HG03095 (cell line): ENCODE measurements around the gene USP53.
"Not testable (repeated sequence)": the region's sequence is repeated elsewhere in the genome, so short reads cannot be mapped to it uniquely, and the experiment has no call there.

Experiments
- ATAC-seq: cut with Tn5 transposase; IDR thresholded peaks from one replicate; pipeline ENCODE4 v1.9.1; 2021; ENCODE audit warnings: moderate library complexity; ENCODE audit not compliant: unreplicated experiment

The USP53 gene

DNA sequence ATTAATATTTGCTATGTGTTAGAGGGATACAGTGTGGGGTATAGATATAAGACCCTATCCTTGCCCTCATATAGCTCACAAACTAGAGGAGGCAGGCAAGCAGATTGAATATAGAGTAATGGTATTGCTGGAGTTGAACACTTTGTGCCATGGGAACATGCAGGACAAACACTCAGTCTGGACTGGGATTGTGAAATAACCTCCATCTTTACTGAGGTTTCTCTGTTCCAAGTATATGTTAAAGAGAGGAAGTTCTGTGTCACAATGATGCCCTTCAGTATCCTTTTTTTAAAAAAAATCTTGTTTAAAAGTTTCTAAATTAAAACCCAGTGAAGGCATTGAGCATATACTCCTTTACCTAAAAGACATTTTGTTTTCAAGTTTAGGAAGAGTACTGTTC, 100.7 kb downstream of the USP53 start:
- ATAC-seq: no peak

DNA sequence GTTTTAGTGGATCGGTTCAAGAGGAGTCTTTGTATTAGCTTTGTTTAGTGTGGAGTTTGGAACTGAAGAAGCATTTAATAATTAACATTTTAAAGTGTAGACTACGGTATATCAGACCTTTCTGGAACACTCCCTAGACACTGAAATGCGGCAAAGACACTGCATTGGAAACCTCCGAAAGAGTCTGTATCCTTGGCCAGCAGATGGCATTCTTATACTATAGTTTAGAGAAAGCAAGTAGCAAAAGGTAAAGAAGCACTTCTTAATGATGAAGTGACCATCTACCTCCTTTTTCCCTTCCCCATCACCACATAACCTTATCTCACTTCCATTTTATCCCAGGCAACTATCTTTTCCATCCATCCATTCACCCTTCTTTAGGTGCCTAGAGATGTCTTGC, 101.8 kb downstream of the USP53 start:
- no peak for ATAC-seq

DNA sequence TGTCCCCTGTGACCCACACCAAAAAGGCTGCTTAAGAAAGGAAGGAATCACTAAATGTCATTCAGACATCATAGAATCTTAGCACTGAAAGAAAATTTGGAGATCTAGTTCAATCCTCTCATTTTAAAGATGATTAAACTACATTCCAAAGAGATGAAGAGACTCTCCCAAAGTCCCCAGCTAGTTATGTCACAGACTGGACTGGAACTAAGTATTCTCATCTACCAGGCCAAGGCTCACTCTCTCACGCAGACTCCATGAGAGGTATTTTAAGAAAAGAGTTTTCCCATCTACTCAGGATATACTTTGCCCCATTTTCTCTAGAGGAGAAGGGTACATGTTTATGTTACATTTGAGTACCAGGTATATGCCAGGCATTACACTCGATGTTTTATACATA, 102.5 kb downstream of the USP53 start:
- no peak for ATAC-seq

DNA sequence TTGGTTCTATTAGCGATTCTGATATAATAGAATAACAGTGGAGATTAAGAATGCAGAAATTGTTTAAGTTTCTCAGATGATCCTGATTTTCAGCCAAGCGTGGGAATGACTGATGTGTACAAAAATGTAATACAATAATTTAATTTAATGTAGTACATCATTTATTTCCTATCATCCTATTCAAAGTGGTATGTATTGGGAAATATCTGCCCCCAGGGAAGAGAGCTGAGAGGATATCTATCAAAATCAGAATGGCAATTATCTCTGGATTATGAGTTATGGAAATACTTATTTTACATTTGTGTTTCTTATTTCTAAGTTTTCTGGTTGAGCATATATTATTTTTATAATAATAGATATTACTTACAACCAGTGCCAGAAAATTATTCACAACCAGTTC, 105.5 kb downstream of the USP53 start:
- ATAC-seq: no peak

DNA sequence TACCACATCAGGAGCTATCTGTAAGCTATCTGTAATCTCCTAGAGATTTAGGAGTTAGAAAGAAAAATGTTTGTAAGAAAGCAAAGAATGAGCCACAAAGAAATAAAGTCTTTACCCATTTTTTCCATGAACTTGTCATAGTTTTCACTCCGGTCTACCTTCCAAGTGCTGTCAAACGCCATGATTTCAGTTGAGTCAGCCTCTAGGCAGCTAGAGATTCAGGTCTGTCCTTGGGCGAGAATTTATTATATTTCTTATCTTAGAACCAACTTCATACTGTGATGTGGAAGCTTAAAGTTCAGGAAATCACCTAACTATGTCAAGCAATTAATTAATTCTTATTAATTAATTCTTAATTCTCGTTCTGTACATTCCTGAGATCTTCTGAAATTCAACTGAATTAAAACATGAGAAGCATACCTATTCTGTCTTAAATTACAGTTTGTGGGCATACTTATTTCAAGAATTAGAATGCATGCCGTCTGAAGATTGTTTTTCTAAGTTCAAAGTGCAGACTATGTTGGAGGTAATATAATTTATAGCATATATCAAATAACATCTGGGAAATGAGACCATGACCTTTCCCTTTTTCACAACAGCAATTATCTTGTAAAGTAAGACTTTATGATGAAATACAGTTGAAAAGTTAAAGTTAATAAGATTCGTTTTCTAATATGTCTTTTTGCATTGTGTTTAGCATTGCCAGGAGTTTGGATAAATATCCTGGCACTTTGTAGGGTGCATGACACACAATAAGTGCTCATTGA, 109.6 kb downstream of the USP53 start, which contains the start of gene FABP2:
Gene FABP2 (minus strand): TSS at position 218 of the 767 bp plus-strand sequence. CDS start 36 bp downstream, at position 182.
- no peak for ATAC-seq

DNA sequence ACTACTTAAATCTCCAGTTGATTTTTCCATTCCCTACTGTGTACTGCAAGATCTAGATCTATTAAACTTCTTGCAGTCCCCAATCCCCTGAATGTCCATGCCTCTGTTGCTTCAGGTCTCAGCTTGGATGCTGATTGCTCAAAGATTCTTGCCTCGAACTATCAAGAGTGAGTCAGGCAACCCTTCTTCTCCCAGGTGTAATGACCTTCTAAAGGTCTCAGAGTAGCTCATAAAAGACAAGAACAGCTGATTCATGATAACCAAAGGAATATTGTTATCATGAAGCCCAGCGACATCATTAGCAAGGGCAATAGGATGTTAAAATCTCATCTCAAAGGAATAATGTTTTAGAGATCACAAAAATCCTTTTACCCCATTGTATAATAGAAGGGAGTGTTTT, 116.2 kb downstream of the USP53 start:
- ATAC-seq: no peak

DNA sequence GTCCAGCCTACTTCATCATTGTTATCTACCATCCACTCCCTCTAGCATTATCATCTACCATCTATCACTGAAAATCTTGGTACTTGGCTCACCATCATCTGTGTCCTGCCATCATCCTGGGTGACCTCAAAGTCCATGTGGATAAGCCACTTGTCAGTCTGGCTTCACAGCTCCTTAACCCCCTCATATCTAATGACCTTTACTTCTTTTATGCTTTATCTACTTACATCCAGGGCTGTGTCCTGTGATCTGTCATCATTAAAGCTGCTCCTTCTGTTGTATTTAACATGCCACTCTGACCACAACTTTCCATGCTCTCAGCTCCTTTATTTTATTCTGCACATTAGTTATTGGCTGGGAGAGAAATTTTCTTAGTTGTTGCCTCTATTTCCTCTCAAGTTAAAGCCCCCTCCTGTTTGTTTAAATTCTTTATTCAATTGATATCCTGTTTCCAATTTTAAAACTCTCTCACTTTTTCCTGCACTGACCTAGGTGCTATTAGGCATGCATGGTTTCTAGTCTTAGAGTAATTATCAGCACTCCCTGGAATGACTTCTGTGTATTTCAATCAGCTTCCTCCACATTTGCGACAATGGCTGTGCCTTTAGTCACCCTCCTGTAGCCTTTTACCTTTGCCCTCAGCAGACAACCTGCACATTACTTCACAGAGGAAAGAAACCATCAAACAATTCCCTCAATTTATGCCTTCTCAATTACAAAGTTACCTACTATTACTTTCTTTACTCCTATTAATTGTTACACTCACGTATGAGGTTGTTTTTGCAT, 117.5 kb downstream of the USP53 start:
- ATAC-seq: no peak

DNA sequence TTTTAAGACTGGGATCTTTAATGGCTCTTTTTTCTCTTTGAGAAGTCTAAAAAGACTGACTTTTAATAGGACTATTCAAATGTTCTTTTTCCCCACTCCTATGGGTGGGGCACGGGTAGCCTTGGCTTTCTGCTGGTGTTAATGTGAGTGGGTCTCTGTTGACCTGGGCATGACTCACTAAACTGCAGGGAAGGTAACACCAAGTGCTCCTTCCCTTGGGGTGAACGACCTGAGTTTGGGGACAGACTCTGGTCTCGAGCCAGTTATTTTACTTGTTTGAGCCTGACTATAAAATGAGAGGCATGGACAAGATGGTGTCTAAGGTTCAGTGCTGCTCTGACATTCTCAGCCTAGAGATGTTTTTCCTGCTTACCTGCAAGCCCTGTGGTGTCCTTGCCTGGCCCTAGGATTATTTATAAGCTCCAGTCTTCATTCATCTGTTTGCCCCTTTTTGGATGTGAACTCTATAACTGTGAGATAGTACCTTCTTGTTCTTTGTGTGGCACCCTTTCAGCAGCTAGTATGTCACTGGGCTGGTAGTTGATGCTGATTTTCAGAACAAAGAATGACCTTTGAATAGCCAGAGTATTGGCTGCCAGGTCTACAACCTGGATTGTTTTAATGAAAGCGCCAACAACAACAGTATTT, 123.9 kb downstream of the USP53 start:
- not testable (repeated sequence) for ATAC-seq

DNA sequence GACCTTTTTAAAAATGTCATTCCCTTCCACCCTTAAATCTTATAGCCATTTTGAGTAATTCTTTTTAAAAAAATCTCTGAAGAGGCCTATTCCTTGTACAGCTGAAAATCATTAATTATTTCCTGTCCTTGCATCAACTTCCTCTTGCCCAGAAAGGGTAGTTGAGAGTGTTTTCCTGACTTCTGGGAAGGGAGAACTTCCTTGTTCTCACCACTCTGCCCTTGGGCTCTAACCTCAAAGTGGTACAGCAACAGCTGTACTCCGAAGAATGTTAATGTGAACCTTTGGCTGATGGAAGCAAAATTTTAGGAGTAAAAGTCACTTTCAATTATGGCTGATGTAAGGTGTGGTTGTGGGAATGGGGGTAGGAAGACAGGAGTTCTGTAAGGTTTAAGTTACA, 124.5 kb downstream of the USP53 start:
- no peak for ATAC-seq

DNA sequence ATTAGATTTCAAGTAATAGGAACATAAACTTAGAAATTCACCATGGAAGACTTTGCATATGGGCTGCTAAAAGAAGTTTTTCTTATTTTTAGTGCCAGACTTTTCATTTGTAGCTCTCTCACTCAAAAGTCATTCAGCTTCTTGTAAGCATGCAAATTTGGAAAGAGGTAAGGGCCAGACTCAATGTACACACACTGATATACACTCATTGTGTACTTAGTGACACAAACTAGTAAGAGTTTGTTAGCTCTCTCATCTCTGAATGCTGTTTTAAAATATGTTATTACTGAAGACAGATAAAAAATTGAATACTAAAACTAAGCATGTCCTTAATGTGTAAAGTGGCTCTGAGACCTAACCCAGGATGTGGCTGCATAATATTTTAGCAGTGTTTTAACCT, 127.4 kb downstream of the USP53 start:
- ATAC-seq: not testable (repeated sequence)

DNA sequence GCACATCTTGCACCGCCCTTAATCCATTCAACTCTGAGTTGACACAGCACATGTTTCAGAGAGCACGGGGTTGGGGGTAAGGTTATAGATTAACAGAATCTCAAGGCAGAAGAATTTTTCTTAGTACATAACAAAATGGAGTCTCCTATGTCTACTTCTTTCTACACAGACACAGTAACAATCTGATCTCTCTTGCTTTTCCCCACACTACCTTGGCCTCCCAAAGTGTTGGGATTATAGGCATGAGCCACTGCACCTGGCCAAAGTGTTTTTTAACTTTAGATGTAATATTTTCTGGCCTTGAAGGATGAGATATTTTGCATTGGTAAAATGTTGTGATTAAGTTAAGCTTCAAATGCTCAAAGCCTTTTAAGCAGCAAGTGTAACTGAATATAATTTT, 130.8 kb downstream of the USP53 start:
- ATAC-seq: not testable (repeated sequence)
